A549 treated with dexamethasone at 1 μM for 4 hours (cell line): ENCODE results near the gene TMTC3. TPM values are rescaled to one million over a fixed set of nuclear protein-coding genes. Genes with fewer than 3 reads are reported as not detected.

ENCODE experiments used
- total RNA-seq: library from RNA; stranded (reverse); fragments of 200-300 nt; extraction: Qiagen RNA extraction; gene quantifications from 5 replicates; pipeline ENCODE4 v1.2.3, GENCODE V29; 2022

Gene TMTC3
- total RNA-seq, result 9.1 to 20.0 TPM (median 15.8 TPM) in 5 replicates

DNA sequence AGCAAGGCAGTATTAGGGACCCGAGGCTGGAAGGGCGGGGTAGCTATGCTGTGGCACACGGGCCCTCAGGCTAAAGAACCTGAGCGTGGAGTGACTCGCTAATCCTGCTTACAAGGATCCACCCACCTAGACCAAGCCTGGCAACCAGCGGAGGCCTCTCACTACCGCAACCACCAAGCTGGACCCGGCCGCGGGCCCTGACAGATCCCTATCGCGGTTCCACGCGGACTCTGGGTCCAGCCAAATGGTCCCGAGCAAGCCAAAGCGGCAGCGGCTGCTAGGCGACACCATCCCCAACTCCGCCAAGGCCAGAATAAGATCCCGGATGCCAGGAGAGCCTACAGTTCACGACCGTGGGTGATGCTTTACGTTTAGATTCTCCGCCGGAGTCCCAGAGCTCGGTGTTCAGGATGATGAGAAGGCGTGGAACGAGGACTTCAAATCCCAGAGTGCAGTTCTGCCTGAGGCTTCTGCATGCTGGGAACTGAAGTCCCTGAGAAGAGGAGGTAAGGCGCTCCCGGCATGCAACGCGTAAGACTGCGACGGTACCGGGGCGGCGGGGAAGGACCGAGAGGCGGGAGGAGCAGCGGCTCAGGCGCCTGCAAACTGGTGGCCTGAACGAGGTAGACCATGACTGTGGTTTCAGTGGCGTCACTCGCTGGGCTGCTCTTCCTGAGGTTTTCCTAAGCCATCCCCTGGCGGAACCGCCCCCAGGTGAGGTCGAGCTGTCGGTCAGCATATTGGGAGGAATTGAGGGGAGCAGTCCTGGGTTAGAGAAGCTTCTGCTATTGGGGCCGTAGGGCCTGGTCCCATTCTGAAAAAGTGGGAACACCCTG is at the start of gene TMTC3, which contains the start of gene CEP290:
Gene TMTC3 (plus strand): TSS at position 534 of the 836 bp plus-strand sequence. CDS start 6,009 bp downstream, outside the sequence.
Gene CEP290 (minus strand): TSS at position 315 of the 836 bp plus-strand sequence. CDS start 781 bp downstream, outside the sequence.

Other genes starting within 250 kb of the TMTC3 start
- 0.06 to 0.08 TPM in 2 of 5 replicates, not detected in the others for gene C12orf50, start 112.9 kb upstream of the TMTC3 start, total RNA-seq
- gene CEP290, start 219 bp upstream of the TMTC3 start, total RNA-seq, result 5.7 to 8.6 TPM (median 6.6 TPM) in 5 replicates